Astrocyte (in vitro differentiated cells and primary cell): Measurements from ENCODE around the gene STIM1. TPM values are rescaled to one million over a fixed set of nuclear protein-coding genes. Genes with fewer than 3 reads are reported as not detected.

Experiments
- DNase-seq: peaks from one replicate; pipeline ENCODE4 v3.0.0-alpha.2; 2010; ENCODE audit warnings: low read depth
- FAIRE-seq: peaks from 2 replicates; lab custom pipeline; 2011; peaks lifted over from hg19 to GRCh38; lab: Jason Lieb, UNC
- H2AFZ ChIP-seq: 2 replicates; pipeline ENCODE4 v1.6.0; 2012; ENCODE audit warnings: low read depth, low read length, inconsistent platforms
- H3K27ac ChIP-seq: 2 replicates; pipeline ENCODE4 v1.5.1; 2011; ENCODE audit warnings: low read depth, low read length, inconsistent platforms
- H3K27me3 ChIP-seq: 2 replicates; pipeline ENCODE4 v1.6.0; 2011; ENCODE audit warnings: low read length, inconsistent platforms; ENCODE audit not compliant: insufficient read depth
- H3K36me3 ChIP-seq: 2 replicates; pipeline ENCODE4 v1.5.1; 2011; ENCODE audit warnings: low read length, inconsistent platforms; ENCODE audit not compliant: insufficient read depth
- H3K4me1 ChIP-seq: 2 replicates; pipeline ENCODE4 v1.5.1; 2011; ENCODE audit warnings: low read length, inconsistent platforms; ENCODE audit not compliant: insufficient read depth
- H3K4me2 ChIP-seq: 2 replicates; pipeline ENCODE4 v1.6.0; 2012; ENCODE audit warnings: low read length, inconsistent platforms
- H3K4me3 ChIP-seq: 2 replicates; pipeline ENCODE4 v1.5.1; 2011; ENCODE audit warnings: low read depth, mild to moderate bottlenecking, low read length, inconsistent platforms; ENCODE audit not compliant: insufficient read depth
- H3K79me2 ChIP-seq: 2 replicates; pipeline ENCODE4 v1.6.0; 2012; ENCODE audit warnings: mild to moderate bottlenecking, low read length, inconsistent platforms; ENCODE audit not compliant: insufficient read depth
- H3K9ac ChIP-seq: 2 replicates; pipeline ENCODE4 v1.6.0; 2012; ENCODE audit warnings: mild to moderate bottlenecking, low read length, inconsistent platforms
- H3K9me3 ChIP-seq: 2 replicates; pipeline ENCODE4 v1.5.1; 2012; ENCODE audit warnings: low read depth, mild to moderate bottlenecking, low read length, inconsistent platforms; ENCODE audit not compliant: insufficient read depth
- H4K20me1 ChIP-seq: 2 replicates; pipeline ENCODE4 v1.6.0; 2012; ENCODE audit warnings: low read length, inconsistent platforms; ENCODE audit not compliant: insufficient read depth
- H3K27ac Mint-ChIP-seq: one replicate; pipeline ENCODE4 v1.8.0; 2021; ENCODE audit warnings: mild to moderate bottlenecking, mixed read lengths; ENCODE audit not compliant: unreplicated experiment
- H3K27me3 Mint-ChIP-seq: one replicate; pipeline ENCODE4 v1.8.0; 2021; ENCODE audit warnings: low read depth, mixed read lengths; ENCODE audit not compliant: unreplicated experiment
- H3K36me3 Mint-ChIP-seq: one replicate; pipeline ENCODE4 v1.8.0; 2021; ENCODE audit warnings: low read depth, mixed read lengths; ENCODE audit not compliant: unreplicated experiment
- H3K4me1 Mint-ChIP-seq: one replicate; pipeline ENCODE4 v1.8.0; 2021; ENCODE audit warnings: low read depth, mixed read lengths; ENCODE audit not compliant: unreplicated experiment
- H3K4me3 Mint-ChIP-seq: one replicate; pipeline ENCODE4 v1.8.0; 2021; ENCODE audit warnings: mild to moderate bottlenecking, moderate library complexity, mixed read lengths; ENCODE audit not compliant: unreplicated experiment
- H3K9me3 Mint-ChIP-seq: one replicate; pipeline ENCODE4 v1.8.0; 2021; ENCODE audit warnings: mild to moderate bottlenecking, mixed read lengths; ENCODE audit not compliant: unreplicated experiment
- EZH2 ChIP-seq: IDR thresholded peaks from 2 replicates; pipeline ENCODE4 v1.6.1; 2012; ENCODE audit warnings: mild to moderate bottlenecking, low read length, inconsistent platforms; ENCODE audit not compliant: insufficient read depth
- total RNA-seq: library from RNA; stranded (reverse); gene quantifications from 2 replicates; pipeline ENCODE4 v1.2.1, GENCODE V29; 2021
- TF ChIP-seq, protein P1 (sequence below): IDR thresholded peaks from 2 replicates; pipeline ENCODE4 v1.5.1; 2011; ENCODE audit warnings: low read depth, mild to moderate bottlenecking, inconsistent platforms, low read length, moderate library complexity; ENCODE audit not compliant: insufficient read depth

Gene STIM1
- total RNA-seq, 1 donor from 2014 or later: 42.9 TPM

DNA sequence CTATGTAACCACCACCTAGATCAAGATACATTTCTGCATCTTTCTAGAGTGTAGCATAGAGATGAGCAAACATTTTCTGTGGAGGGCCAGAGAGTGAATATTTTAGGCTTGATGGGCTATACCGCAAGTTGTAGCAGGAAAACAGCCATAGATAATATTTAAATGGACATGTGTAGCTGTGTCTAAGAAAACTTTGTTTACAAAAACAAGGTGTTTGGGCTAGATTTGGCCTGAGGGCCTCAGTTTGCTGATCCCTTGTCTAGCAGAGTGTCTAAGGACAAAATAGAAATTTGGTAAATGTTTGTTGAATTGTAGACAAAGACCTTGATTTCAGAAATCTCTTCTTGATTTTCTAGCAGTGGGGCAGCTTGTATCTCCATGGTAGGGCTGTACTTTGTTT, 36.3 kb downstream of the STIM1 start:
- no peaks in the 10 kb centered on the region for H3K4me1 ChIP-seq
- Mint-ChIP-seq H3K27me3 (no peaks in the 10 kb centered on the region), H3K4me1 (peaks cover 7% of the 10 kb centered on the region), H3K27ac (no peak overlapping the region), H3K9me3 (peaks cover 2% of the 10 kb centered on the region), H3K4me3 (no peak overlapping the region), H3K36me3 (no peaks in the 10 kb centered on the region)
- TF ChIP-seq, protein P1, sequence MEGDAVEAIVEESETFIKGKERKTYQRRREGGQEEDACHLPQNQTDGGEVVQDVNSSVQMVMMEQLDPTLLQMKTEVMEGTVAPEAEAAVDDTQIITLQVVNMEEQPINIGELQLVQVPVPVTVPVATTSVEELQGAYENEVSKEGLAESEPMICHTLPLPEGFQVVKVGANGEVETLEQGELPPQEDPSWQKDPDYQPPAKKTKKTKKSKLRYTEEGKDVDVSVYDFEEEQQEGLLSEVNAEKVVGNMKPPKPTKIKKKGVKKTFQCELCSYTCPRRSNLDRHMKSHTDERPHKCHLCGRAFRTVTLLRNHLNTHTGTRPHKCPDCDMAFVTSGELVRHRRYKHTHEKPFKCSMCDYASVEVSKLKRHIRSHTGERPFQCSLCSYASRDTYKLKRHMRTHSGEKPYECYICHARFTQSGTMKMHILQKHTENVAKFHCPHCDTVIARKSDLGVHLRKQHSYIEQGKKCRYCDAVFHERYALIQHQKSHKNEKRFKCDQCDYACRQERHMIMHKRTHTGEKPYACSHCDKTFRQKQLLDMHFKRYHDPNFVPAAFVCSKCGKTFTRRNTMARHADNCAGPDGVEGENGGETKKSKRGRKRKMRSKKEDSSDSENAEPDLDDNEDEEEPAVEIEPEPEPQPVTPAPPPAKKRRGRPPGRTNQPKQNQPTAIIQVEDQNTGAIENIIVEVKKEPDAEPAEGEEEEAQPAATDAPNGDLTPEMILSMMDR: no peak
- no peak for TF ChIP-seq EZH2
- no peak overlapping the region for H2AFZ ChIP-seq
- no peak overlapping the region for H3K4me2 ChIP-seq
- no peak overlapping the region for H3K4me3 ChIP-seq
- DNase-seq (no peak), FAIRE-seq (no peak)
- H3K79me2 ChIP-seq: peaks cover 4% of the 10 kb centered on the region
- no peaks in the 10 kb centered on the region for H3K27me3 ChIP-seq
- no peak overlapping the region for H3K27ac ChIP-seq
- no peaks in the 10 kb centered on the region for H3K36me3 ChIP-seq
- no peak overlapping the region for H3K9ac ChIP-seq
- no peaks in the 10 kb centered on the region for H3K9me3 ChIP-seq
- H4K20me1 ChIP-seq: no peaks in the 10 kb centered on the region

DNA sequence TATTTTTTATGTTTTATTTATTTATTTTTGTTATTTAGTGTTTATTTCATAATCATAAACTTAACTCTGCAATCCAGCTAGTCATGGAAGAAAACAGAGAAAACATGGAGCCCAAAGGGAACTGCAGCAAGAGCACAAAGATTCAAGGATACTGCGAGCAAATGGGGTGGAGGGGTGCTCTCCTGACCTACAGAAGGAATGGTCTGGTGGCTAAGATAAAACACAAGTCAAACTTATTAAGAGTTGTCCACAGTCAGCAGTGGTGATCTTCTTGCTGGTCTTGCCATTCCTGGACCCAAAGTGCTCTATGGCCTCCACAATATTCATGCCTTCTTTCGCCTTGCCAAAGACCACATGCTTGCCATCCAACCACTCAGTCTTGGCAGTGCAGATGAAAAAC, 36.7 kb downstream of the STIM1 start:
- Mint-ChIP-seq H3K4me3 (no peak overlapping the region), H3K27ac (no peak overlapping the region), H3K9me3 (no peaks in the 10 kb centered on the region), H3K27me3 (no peaks in the 10 kb centered on the region), H3K4me1 (peaks cover 7% of the 10 kb centered on the region), H3K36me3 (no peaks in the 10 kb centered on the region)
- Histone ChIP-seq H3K79me2 (peaks cover 2% of the 10 kb centered on the region), H3K9me3 (no peaks in the 10 kb centered on the region), H3K36me3 (no peaks in the 10 kb centered on the region), H3K27me3 (no peaks in the 10 kb centered on the region), H2AFZ (no peak overlapping the region), H4K20me1 (no peaks in the 10 kb centered on the region), H3K27ac (no peak overlapping the region), H3K4me3 (no peak overlapping the region), H3K4me1 (no peaks in the 10 kb centered on the region), H3K9ac (no peak overlapping the region), H3K4me2 (no peak overlapping the region)
- DNase-seq (no peak), FAIRE-seq (no peak)
- no peak for TF ChIP-seq EZH2
- TF ChIP-seq, protein P1: no peak

DNA sequence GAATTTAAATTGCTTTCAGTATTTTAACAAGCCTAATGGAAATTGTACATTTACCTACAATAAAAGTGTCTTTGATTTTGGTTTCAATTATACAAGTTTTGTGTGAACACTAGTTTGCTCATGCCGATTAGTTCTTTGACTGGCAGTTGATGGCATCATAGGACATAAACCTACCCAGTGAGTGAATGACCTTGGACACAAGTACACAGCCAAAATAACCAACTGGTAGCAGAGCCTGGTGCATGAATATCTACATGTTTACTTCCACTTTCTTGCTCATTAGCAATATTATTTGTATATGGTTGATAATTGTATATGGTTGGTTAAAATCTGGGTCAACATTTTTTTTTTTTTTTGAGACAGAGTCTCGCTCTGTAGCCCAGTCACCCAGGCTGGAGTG, 37.8 kb downstream of the STIM1 start:
- Histone ChIP-seq H3K79me2 (no peaks in the 10 kb centered on the region), H3K9me3 (no peaks in the 10 kb centered on the region), H3K4me3 (no peak overlapping the region), H4K20me1 (no peaks in the 10 kb centered on the region), H3K27ac (no peak overlapping the region), H3K4me2 (no peak overlapping the region), H3K4me1 (no peaks in the 10 kb centered on the region), H3K9ac (no peak overlapping the region), H3K27me3 (no peaks in the 10 kb centered on the region), H2AFZ (no peak overlapping the region), H3K36me3 (no peaks in the 10 kb centered on the region)
- Mint-ChIP-seq H3K27ac (no peak overlapping the region), H3K4me1 (peaks cover 7% of the 10 kb centered on the region), H3K9me3 (no peaks in the 10 kb centered on the region), H3K27me3 (no peaks in the 10 kb centered on the region), H3K36me3 (no peaks in the 10 kb centered on the region), H3K4me3 (no peak overlapping the region)
- TF ChIP-seq, protein P1: no peak
- no peak for TF ChIP-seq EZH2
- FAIRE-seq (no peak), DNase-seq (no peak)
